ENCODE results near the gene NUP58.

NUP58 gene, protein sequence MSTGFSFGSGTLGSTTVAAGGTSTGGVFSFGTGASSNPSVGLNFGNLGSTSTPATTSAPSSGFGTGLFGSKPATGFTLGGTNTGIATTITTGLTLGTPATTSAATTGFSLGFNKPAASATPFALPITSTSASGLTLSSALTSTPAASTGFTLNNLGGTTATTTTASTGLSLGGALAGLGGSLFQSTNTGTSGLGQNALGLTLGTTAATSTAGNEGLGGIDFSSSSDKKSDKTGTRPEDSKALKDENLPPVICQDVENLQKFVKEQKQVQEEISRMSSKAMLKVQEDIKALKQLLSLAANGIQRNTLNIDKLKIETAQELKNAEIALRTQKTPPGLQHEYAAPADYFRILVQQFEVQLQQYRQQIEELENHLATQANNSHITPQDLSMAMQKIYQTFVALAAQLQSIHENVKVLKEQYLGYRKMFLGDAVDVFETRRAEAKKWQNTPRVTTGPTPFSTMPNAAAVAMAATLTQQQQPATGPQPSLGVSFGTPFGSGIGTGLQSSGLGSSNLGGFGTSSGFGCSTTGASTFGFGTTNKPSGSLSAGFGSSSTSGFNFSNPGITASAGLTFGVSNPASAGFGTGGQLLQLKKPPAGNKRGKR

DNA sequence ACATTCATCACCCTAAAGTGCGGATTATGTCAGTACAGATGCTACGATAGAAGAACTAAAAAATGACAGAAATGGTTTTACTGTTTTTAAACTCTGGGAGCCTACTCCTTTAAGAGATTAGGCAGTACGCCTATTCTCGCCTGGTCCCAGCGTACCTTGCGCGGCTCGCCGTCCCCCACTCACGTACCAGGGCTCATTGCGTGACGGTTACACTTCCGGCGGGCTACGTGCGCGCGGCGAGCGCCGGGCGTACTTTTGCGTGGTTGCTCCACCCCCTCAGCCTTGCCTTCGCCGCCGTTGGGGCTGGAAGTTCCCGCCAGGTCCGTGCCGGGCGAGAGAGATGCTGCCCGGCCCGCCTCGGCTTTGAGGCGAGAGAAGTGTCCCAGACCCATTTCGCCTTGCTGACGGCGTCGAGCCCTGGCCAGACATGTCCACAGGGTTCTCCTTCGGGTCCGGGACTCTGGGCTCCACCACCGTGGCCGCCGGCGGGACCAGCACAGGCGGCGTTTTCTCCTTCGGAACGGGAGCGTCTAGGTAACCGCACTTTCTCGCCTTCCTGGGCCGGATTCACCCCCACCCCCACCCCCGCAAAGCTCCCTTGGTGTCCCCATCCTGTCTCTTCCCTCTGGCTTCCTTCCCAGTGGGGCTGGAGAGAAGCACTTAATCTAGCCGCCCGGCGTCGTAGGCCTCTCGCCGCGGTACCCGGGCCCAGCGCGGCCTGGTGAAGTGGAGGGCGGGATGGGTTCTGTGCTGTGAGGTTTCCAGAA, at the start of gene NUP58:
NUP58 (plus strand) TSS at position 279 of the 767 bp plus-strand sequence; CDS start at position 428, 149 bp downstream.
- peak; percentile 65 to 97 (median 92) for DNase-seq

DNA sequence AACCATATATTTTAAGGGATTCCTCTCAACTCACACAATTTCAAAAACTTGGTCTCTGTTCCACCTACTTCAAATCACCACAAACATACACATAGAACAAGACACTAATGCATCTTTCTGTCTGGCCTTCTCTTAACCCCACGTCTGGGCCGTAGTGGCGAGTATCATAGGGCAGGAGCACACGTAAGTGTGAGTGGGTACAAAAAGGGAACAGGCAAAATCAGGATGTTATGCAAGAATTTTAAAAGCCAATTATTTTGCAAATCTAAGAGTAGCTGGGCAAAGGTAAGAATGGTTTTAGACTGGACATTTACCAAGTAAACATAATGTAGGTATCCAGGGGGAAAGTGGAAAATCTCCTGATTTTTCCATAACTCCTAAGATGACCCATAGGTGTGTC, 49.2 kb upstream of the NUP58 start:
- DNase-seq, result no peak

GRCh38 chr13:25252752-25253151, 48.7 kb upstream of the NUP58 start:
- no peak for DNase-seq

DNA sequence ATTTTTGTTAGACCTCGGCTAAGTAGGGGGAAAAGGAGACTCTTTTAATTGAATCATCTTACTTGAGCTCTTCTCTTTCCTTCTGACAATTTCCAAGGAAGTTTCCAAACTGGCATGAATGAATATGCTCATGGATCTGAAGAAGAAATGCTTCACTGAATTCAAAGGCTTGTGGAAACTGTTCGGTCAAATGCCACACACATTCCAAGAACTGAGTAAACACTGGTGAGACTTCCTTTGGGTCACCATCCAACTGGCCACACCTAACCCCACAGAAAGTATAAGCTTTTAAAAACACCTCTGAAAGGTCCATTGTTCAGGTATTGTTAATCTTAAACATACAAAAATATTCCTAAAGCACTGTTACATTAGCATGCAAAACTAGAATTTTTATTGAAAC, 47.7 kb upstream of the NUP58 start:
- DNase-seq, result no peak

DNA sequence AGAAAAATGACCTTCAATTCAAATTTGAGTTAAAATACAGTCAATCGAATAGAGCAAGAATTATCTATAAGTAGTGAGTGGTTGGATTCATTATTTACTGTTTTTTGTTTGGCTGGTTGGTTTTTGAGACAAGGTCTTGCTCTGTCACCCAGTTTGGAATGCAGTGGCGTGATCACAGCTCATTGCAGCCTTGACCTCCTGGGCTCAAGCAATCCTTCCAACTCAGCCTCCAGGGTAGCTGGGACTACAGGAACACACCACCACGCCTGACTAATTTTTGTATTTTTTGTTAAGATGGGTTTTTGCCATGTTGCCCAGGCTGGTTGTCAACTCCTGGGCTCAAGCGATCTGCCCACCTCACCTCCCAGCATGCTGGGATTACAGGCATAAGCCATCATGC, 39.2 kb upstream of the NUP58 start:
- DNase-seq, result no peak

DNA sequence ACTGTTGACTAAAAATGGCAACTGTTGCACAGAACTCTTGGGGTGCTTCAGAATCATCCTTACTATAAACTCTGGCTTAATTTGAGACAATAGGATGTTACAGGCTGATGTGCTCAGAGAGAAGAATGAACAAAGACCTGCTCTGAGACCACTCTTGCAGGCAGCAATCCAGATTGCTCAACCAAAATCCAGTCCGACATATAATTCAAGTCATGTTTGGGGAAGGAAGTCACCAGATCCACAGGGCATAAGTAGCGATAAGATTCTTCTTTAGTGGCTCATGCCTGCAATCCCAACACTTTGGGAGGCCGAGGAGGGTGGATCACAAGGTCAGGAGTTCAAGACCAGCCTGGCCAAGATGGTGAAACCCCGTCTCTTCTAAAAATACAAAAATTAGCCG, 34.7 kb upstream of the NUP58 start:
- no peak for DNase-seq

GRCh38 chr13:25267715-25268114, 33.7 kb upstream of the NUP58 start:
- no peak for DNase-seq

GRCh38 chr13:25268561-25268960, 32.9 kb upstream of the NUP58 start:
- DNase-seq, result no peak

- no peak for DNase-seq
Measured at GRCh38 chr13:25276748-25277147, 24.7 kb upstream of the NUP58 start.

- DNase-seq, result no peak
Measured at GRCh38 chr13:25280396-25280795, 21.0 kb upstream of the NUP58 start.

DNA sequence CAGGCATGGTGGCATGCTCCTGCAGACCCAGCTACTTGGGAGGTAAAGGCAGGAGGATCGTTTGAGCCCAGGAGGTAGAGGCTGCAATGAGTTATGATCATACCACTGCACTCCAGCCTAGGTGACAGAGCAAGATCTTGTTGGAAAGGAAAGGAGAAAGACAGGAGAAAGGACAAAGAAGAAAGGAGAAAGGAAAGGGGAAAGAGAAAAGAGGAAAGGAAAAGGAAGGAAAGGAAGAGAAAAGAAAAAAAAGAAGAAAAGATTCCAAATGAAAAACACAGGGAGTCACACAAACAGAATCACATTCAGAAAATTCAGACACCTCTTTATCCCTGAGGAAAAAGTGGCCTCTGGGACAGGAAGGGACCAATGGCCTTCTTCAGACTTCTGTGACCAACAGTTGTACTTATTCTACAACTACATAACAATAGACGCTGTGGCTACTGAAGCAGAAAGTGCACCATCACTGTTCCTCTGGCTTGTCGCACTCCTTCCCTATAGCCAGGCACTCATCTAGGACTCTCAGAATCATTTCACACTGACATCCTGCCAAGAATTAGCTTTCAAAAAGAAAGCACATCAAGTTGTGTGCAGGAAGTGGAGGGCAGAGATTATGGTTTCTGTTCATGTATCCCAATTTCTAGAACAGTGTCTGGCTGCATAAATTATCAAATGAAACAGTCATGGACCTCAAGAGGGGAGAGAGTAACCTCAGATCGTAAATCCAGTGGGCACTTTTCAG, 20.1 kb upstream of the NUP58 start:
- no peak for DNase-seq

DNA sequence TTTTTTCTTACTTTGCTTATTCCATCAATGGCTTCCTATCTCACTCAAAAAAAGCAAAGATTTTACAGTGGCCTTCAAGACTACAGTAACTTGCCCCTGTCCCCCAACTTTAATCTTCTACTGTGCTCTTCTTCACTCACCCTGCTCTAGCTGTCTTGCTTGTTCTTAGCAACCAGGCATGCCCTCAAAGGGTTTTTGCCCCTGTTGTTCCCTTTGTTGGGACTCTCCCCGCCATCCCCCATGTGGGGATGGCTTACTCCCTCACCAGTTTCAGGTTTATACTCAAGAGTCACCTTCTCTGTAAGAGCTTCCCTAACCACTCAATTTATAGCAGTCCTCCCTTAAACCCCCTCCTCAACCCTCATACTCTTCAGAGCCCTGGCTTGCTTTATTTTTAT, 19.5 kb upstream of the NUP58 start:
- DNase-seq, result no peak

GRCh38 chr13:25286308-25286968, 15.0 kb upstream of the NUP58 start:
- DNase-seq, result peak in 15 of 56 donors; percentile 4 to 40 (median 24)

DNA sequence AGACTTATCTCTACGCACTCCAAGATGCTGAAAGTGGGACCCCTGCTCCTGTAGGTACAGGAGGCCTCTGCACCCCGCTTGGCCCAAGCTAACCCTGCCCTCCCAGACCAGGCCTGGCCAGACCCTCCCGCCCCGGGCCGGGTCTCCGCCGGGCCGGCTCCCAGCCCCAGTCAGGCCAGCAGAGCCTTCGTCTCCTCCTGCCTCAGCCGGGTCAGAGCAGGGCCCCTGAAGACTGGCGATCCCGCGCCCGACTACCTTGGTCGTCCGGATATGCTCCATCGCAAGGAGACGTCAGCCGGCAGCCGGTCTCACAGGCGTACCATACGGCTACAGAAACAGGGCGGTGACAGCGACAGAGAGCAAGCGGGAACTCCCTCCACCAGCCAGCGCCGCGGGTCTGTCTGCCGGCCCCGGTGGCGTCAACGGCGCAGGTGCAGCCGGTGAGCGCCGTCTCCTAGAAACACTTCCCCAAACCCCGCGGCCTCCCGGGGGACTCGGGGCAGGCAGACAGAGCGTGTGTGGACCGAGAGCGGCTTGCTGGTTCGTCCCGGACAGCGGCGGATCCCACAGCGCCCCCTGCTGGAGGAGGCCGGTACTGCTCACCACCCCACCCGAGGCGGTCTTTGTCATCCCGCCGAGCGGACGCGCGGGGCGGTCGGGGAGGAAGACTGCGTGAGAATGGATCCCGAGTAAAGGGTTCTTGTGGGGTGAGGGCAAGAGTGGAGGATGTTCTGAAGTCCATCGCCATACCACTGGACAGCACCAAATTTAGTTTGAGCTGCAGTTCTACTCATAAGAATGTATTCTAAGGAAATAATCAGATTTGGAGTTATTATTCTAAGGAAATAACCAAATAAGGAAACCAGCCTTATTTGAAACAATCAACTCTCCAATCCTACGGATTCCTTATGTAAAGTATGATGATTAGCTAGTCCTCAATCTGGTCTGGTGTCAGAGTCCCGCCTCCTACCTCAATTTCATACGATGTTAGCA, 14.2 kb upstream of the NUP58 start, which contains the start of gene MTMR6:
MTMR6 (minus strand) TSS at position 520 of the 993 bp plus-strand sequence; CDS start at position 279, 241 bp downstream.
- peak; percentile 38 to 95 (median 85) for DNase-seq

- DNase-seq, result no peak
Measured at GRCh38 chr13:25288966-25289365, 12.5 kb upstream of the NUP58 start.

DNA sequence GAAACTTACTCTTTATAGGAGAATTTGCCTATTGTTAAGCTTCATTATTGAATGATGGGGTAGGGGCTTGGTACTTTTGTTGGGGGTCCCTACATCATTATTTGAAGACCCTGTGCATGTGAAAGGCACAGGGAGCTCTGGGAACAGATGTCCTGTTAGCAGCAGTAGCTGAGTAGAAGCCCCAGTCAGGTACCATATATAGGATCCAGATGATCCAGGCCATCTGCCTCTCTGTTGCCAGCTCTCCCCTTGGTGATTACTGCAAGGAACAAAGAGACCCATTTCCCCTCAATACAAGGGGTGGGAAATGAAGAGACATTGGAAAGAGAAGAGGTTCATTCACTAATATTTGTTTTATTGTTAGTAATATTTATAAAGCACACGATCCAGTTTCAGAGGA, 9.7 kb upstream of the NUP58 start:
- no peak for DNase-seq

DNA sequence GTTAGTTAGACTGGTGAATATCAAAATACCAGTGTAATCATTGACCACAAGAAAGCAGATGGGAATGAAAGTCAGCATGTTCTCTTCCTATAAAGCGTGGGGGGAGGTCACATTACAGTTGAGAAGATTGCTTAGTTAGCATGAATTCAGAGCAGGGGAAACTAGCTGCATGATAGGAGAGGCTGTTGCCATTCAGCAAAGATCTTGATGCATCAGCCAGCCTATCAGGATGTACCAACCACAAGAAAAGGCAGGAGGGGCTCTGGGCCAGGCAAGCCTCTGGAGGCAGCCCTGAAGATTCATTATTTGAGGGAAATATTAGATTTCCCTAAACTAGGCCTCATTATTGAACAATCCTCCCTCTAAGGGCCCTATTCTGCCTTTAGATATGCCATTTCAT, 9.1 kb upstream of the NUP58 start:
- peak in 1 of 56 donors; percentile 5 for DNase-seq

DNA sequence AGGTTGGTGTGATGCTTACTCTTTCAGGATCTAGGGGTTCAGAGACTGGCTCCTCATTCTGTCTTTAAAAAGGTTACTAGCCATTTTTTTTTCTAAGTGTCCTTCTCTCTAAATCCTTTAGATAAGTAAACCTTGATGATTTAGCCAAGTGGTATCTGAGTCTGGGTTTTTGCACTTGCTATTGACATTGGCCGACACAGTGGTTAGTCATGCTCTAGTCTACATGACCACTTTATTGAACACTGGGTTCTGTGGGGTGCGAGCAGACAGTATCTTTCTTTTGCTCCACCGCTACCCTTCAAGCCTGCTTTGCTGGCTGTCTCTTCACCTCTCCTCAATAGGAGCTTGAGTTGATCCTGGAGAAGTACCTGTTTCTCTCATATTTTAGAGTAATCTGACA, 6.2 kb upstream of the NUP58 start:
- DNase-seq, result no peak

GRCh38 chr13:25295701-25296100, 5.7 kb upstream of the NUP58 start:
- no peak for DNase-seq

Measured in amygdala (tissue), 56 donors.